HepG2 (cell line): Measurements from ENCODE around the gene ANKZF1. TPM values are rescaled to one million over a fixed set of nuclear protein-coding genes. Genes with fewer than 3 reads are reported as not detected.

Source experiments
- ATAC-seq: fragments of 200-7000 bp; cut with Tn5 transposase; 3 replicates; pipeline ENCODE4 v1.9.1; 2020; ENCODE audit warnings: mild to moderate bottlenecking, moderate library complexity
- BruUV-seq: library from RNA; stranded (reverse); fragments of 400-500 nt; replicated peaks from 2 replicates; lab custom pipeline; 2021; lab: Mats Ljungman, UMichigan
- CTCF ChIA-PET: fragments of 300-600 bp; formaldehyde crosslinking; extraction: SDS; loops from one replicate; lab custom pipeline; 2021; ENCODE audit warnings: low total read pairs, inconsistent platforms, low intra/inter-chr PET ratio; lab: Yijun Ruan, JAX
- POLR2A ChIA-PET: fragments of 350-600 bp; sonication (Branson Sonifier 250); formaldehyde crosslinking; loops from one replicate; lab custom pipeline; 2020; ENCODE audit warnings: antibody characterized with exemption, inconsistent platforms; lab: Yijun Ruan, JAX
- DNase-seq: peaks from one replicate; pipeline ENCODE4 v3.0.0-alpha.2; 2015; ENCODE audit warnings: low spot score
- FAIRE-seq: peaks from 3 replicates; lab custom pipeline; 2011; peaks lifted over from hg19 to GRCh38; lab: Jason Lieb, UNC
- H2AFZ ChIP-seq: one replicate; pipeline ENCODE4 v1.6.1; 2011; ENCODE audit warnings: low read length, inconsistent platforms
- H3K27ac ChIP-seq: fragments of 300-600 bp; 3 replicates; pipeline ENCODE4 v1.8.0; 2011; ENCODE audit warnings: mixed run types, mild to moderate bottlenecking, mixed read lengths, low read length, inconsistent platforms; ENCODE audit not compliant: insufficient read depth; ENCODE audit errors: extremely low read length
- H3K27me3 ChIP-seq, 2 experiments: fragments of 200-600 bp in 1 of 2; 2 replicates in 1 of 2; 3 replicates in 1 of 2; pipeline versions ENCODE4 v1.6.0 to v1.8.0; 2011; ENCODE audit warnings: low read length in 2 of 2, mild to moderate bottlenecking in 2 of 2, moderate library complexity in 2 of 2, inconsistent platforms in 1 of 2; ENCODE audit not compliant: insufficient read depth in 2 of 2, control insufficient read depth in 1 of 2
- H3K36me3 ChIP-seq, 2 experiments: fragments of 200-600 bp in 1 of 2; replicated peaks in 1 of 2; 2 replicates in 1 of 2; 3 replicates in 1 of 2; pipeline versions ENCODE4 v1.5.1 to v1.8.0; 2011; ENCODE audit warnings: low read length in 2 of 2, inconsistent platforms in 1 of 2; ENCODE audit not compliant: insufficient read depth in 2 of 2, control insufficient read depth in 1 of 2
- H3K4me1 ChIP-seq: 2 replicates; pipeline ENCODE4 v1.5.1; 2012; ENCODE audit warnings: low read length, inconsistent platforms; ENCODE audit not compliant: insufficient read depth
- H3K4me2 ChIP-seq: 2 replicates; pipeline ENCODE4 v1.6.0; 2011; ENCODE audit warnings: low read depth, low read length, inconsistent platforms
- H3K4me3 ChIP-seq, 3 experiments: fragments of 200-600 bp in 1 of 3; sonication (generic), shearing (Covaris generic) in 1 of 3; replicated peaks in 1 of 3; 2 replicates each; pipeline ENCODE4 v1.5.1; 2011 to 2016; ENCODE audit warnings: low read length in 3 of 3, inconsistent platforms in 2 of 3, low read depth in 2 of 3, mild to moderate bottlenecking in 2 of 3, control low read depth in 1 of 3, mixed read lengths in 1 of 3; ENCODE audit not compliant: insufficient read depth in 1 of 3
- H3K79me2 ChIP-seq: one replicate; pipeline ENCODE4 v1.6.1; 2011; ENCODE audit warnings: low read length, inconsistent platforms; ENCODE audit not compliant: insufficient read depth
- H3K9ac ChIP-seq: 2 replicates; pipeline ENCODE4 v1.6.0; 2011; ENCODE audit warnings: mild to moderate bottlenecking, low read depth, low read length, inconsistent platforms; ENCODE audit not compliant: insufficient read depth
- H3K9me3 ChIP-seq: 2 replicates; pipeline ENCODE4 v1.5.1; 2012; ENCODE audit warnings: mild to moderate bottlenecking, low read length
- H4K20me1 ChIP-seq: 2 replicates; pipeline ENCODE4 v1.6.0; 2011; ENCODE audit warnings: inconsistent platforms, mild to moderate bottlenecking, low read length, moderate library complexity; ENCODE audit not compliant: insufficient read depth
- ARHGAP35 ChIP-seq: sonication (generic); formaldehyde crosslinking; IDR thresholded peaks from 2 replicates; pipeline ENCODE4 v1.9.0; 2022; ENCODE audit warnings: mild to moderate bottlenecking, inconsistent platforms, moderate library complexity, missing genetic modification reagents, borderline replicate concordance
- CSRNP2 ChIP-seq: sonication (generic); formaldehyde crosslinking; conservative IDR thresholded peaks from 2 replicates; pipeline ENCODE4 v1.8.0; 2022; ENCODE audit warnings: low read depth, missing genetic modification reagents
- ETV6 ChIP-seq: sonication (generic); formaldehyde crosslinking; conservative IDR thresholded peaks from 2 replicates; pipeline ENCODE4 v1.4.0; 2020; ENCODE audit warnings: missing genetic modification reagents
- GABPA ChIP-seq, 2 experiments: IDR thresholded peaks; 2 replicates each; pipeline ENCODE4 v1.6.1; 2011 to 2016; ENCODE audit warnings: low read depth in 2 of 2, low read length in 1 of 2, missing biosample characterization in 1 of 2, missing genetic modification characterization in 1 of 2
- POLR2AphosphoS5 ChIP-seq: IDR thresholded peaks from 2 replicates; pipeline ENCODE4 v1.6.1; 2012; ENCODE audit warnings: low read depth, low read length
- TAF15 ChIP-seq: fragments of 200-400 bp; formaldehyde crosslinking; IDR thresholded peaks from one replicate; pipeline ENCODE4 v1.6.1; 2018; ENCODE audit warnings: mild to moderate bottlenecking, low read depth, low read length; ENCODE audit not compliant: poor library complexity, severe bottlenecking
- TOE1 ChIP-seq: sonication (generic); formaldehyde crosslinking; IDR thresholded peaks from 2 replicates; pipeline ENCODE4 v1.4.0; 2020; ENCODE audit warnings: mild to moderate bottlenecking, missing genetic modification reagents
- ZBTB38 ChIP-seq: sonication (generic); formaldehyde crosslinking; IDR thresholded peaks from 2 replicates; pipeline ENCODE4 v1.5.1; 2020; ENCODE audit warnings: mild to moderate bottlenecking, missing genetic modification reagents
- ZNF629 ChIP-seq: sonication (generic); formaldehyde crosslinking; conservative IDR thresholded peaks from 2 replicates; pipeline ENCODE4 v1.5.0; 2020; ENCODE audit warnings: missing genetic modification reagents
- WGBS: methylation state at CpG from one replicate; pipeline ENCODE4 v1.1.6; 2017; ENCODE audit warnings: low lambda C conversion rate; 5-methylcytosine and 5-hydroxymethylcytosine counted together
- in situ Hi-C: cut with HindIII; loops from 2 replicates; pipeline ENCODE4 v1.10.0; 2017; ENCODE audit warnings: low pct_unique_long_range_greater_than_20kb; ENCODE audit not compliant: extremely low pct_ligation_motif_present
- intact Hi-C: fragments of 100-400 bp; cut with micrococcal nuclease; formaldehyde crosslinking; loops from one replicate; pipeline ENCODE4 v1.10.0; 2022; ENCODE audit not compliant: unreplicated experiment
- polyA plus RNA-seq, 8 experiments: library from polyadenylated mRNA; depleted of rRNA in 3 of 8; stranded (reverse) in 7 of 8; unstranded in 1 of 8; fragments of >200 nt; fragmentation: Illumina TruSeq in 4 of 8; extraction: Trizol in 4 of 8; gene quantifications; 2 replicates each; pipeline versions ENCODE4 v1.2.1 to v1.2.3, GENCODE V29; 2011 to 2016; ENCODE audit warnings: low read depth in 4 of 8, missing spikeins in 1 of 8, mixed read lengths in 1 of 8; ENCODE audit not compliant: insufficient read depth in 1 of 8
- total RNA-seq, 5 experiments: library from RNA; depleted of rRNA; stranded (reverse); fragments of >200 nt; fragmentation: Illumina TruSeq; extraction: Trizol; gene quantifications; 2 replicates each; pipeline ENCODE4 v1.2.3, GENCODE V29; 2016; ENCODE audit warnings: low read depth in 1 of 5

The ANKZF1 gene
- total and polyA plus RNA-seq, 2 of the 13 experiments (the other 11 are each of a cell fraction or from before 2014, with no cell fraction given) = 25.3 to 128 TPM

GRCh38 chr2:219281588-219281987 is 52.0 kb downstream of the ANKZF1 start:
- WGBS = 87% methylated on average over 8 of the region's 8 CpGs
- no peak overlapping the region for H3K4me3 ChIP-seq
- FAIRE-seq = no peak
- H4K20me1 ChIP-seq = no peaks in the 10 kb centered on the region
- H2AFZ ChIP-seq = no peak overlapping the region
- no TSS peak for BruUV-seq
- intact Hi-C loops = no loop called here
- no peak overlapping the region for H3K27ac ChIP-seq
- TF ChIP-seq POLR2AphosphoS5 = no peak
- TF ChIP-seq TAF15 = no peak
- TF ChIP-seq TOE1 (CRISPR knock-in tag) = no peak
- no peak for TF ChIP-seq ETV6 (CRISPR knock-in tag)
- no peak for TF ChIP-seq ZBTB38 (CRISPR knock-in tag)
- ChIA-PET POLR2A (interaction anchor here (1.2 to 2.4 kb wide), 3 partner anchors 11 to 63 kb away, joined by 3 to 6 read pairs (median 4); no protein-coding TSS in a partner anchor), CTCF (no interaction called here)
- H3K27me3 ChIP-seq = no peaks in the 10 kb centered on the region
- H3K4me1 ChIP-seq = peaks cover 31% of the 10 kb centered on the region
- no peaks in the 10 kb centered on the region for H3K79me2 ChIP-seq
- H3K4me2 ChIP-seq = no peak overlapping the region
- in situ Hi-C loops = no loop called here
- no peak for DNase-seq
- ATAC-seq = no peak
- H3K9ac ChIP-seq = no peak overlapping the region
- H3K36me3 ChIP-seq = peaks cover 4 to 10% of the 10 kb centered on the region in 2 experiments; a peak in 4 of 5 replicates
- no peaks in the 10 kb centered on the region for H3K9me3 ChIP-seq

- Histone ChIP-seq H3K27me3 (no peaks in the 10 kb centered on the region), H3K27ac (no peak overlapping the region), H4K20me1 (no peaks in the 10 kb centered on the region), H3K4me1 (peaks cover 32% of the 10 kb centered on the region), H3K4me3 (no peak overlapping the region), H3K9ac (no peak overlapping the region), H3K79me2 (no peaks in the 10 kb centered on the region), H3K4me2 (no peak overlapping the region), H3K36me3 (peaks cover 4 to 10% of the 10 kb centered on the region in 2 experiments; a peak in 4 of 5 replicates)
- FAIRE-seq = no peak
- DNase-seq = no peak
- no peak for ATAC-seq
- 91% methylated on average over 5 of the region's 5 CpGs for WGBS
- ChIA-PET POLR2A (interaction anchor here (2.4 kb wide), 1 partner anchor 13 kb away, joined by 6 read pairs; no protein-coding TSS in a partner anchor), CTCF (no interaction called here)
- BruUV-seq = no TSS peak
- in situ Hi-C loops (no loop called here), intact Hi-C loops (no loop called here)
- TF ChIP-seq GABPA (IDR thresholded peaks at IDR 0.05; ENCODE audit: low read depth, low read length) (no peak), GABPA (CRISPR knock-in tag; IDR thresholded peaks at IDR 0.05; ENCODE audit: low read depth) (no peak), ARHGAP35 (CRISPR knock-in tag) (no peak), ZNF629 (peak; percentile 38; the same call in 1 of the 2 replicates), CSRNP2 (CRISPR knock-in tag) (no peak)
- TF ChIP-seq, all 625 proteins: peak for 1
- Histone ChIP-seq H2AFZ (no peak overlapping the region), H3K9me3 (no peaks in the 10 kb centered on the region)
Measured at GRCh38 chr2:219282375-219282774, 52.8 kb downstream of the ANKZF1 start.
